GM23338 (cell line): ENCODE data around the gene USP49. TPM values are rescaled to one million over a fixed set of nuclear protein-coding genes. Genes with fewer than 3 reads are reported as not detected.

ENCODE experiments used
- ATAC-seq: fragments of 200-7000 bp; cut with Tn5 transposase; 3 replicates; pipeline ENCODE4 v1.9.1; 2020
- DNase-seq: peaks from one replicate; pipeline ENCODE4 v3.0.0-alpha.2; 2015; ENCODE audit warnings: low spot score
- H2AFZ ChIP-seq: fragments of 200-600 bp; sonication (generic); 2 replicates; pipeline ENCODE4 v1.8.0; 2016; ENCODE audit warnings: antibody characterized with exemption, mild to moderate bottlenecking, moderate library complexity
- H3F3A ChIP-seq: fragments of 200-600 bp; sonication (generic); replicated peaks from 2 replicates; pipeline ENCODE4 v1.8.0; 2017; ENCODE audit warnings: antibody characterized with exemption, mixed run types, low read depth
- H3K27ac ChIP-seq: fragments of 200-600 bp; sonication (generic); 2 replicates; pipeline ENCODE4 v1.6.1; 2016; ENCODE audit warnings: low read depth
- H3K27me3 ChIP-seq: fragments of 200-600 bp; sonication (generic); 2 replicates; pipeline ENCODE4 v1.8.0; 2016; ENCODE audit warnings: mild to moderate bottlenecking, mixed run types, moderate library complexity; ENCODE audit not compliant: insufficient read depth
- H3K36me3 ChIP-seq: fragments of 200-600 bp; sonication (generic); 2 replicates; pipeline ENCODE4 v1.8.0; 2016; ENCODE audit warnings: mild to moderate bottlenecking; ENCODE audit not compliant: insufficient read depth
- H3K4me1 ChIP-seq: fragments of 200-600 bp; sonication (generic); 2 replicates; pipeline ENCODE4 v1.8.0; 2016; ENCODE audit warnings: mild to moderate bottlenecking, moderate library complexity; ENCODE audit not compliant: insufficient read depth
- H3K4me2 ChIP-seq: fragments of 200-600 bp; sonication (generic); 2 replicates; pipeline ENCODE4 v1.7.1; 2017; ENCODE audit warnings: mixed run types
- H3K4me3 ChIP-seq: fragments of 200-600 bp; sonication (generic); 2 replicates; pipeline ENCODE4 v1.6.1; 2016; ENCODE audit warnings: mixed run types
- H3K79me2 ChIP-seq: fragments of 200-600 bp; sonication (generic); replicated peaks from 2 replicates; pipeline ENCODE4 v1.8.0; 2017; ENCODE audit warnings: mild to moderate bottlenecking; ENCODE audit not compliant: insufficient read depth
- H3K9me2 ChIP-seq: fragments of 200-600 bp; sonication (generic); 2 replicates; pipeline ENCODE4 v1.8.0; 2017; ENCODE audit not compliant: insufficient read depth
- H4K20me1 ChIP-seq: fragments of 200-600 bp; sonication (generic); replicated peaks from 2 replicates; pipeline ENCODE4 v1.8.0; 2017; ENCODE audit warnings: mild to moderate bottlenecking; ENCODE audit not compliant: insufficient read depth
- H3K27ac Mint-ChIP-seq: 2 replicates; pipeline ENCODE4 v1.8.0; 2020; ENCODE audit warnings: inconsistent platforms, mild to moderate bottlenecking, moderate library complexity, mixed read lengths
- H3K27me3 Mint-ChIP-seq: 3 replicates; pipeline ENCODE4 v1.8.0; 2022; ENCODE audit warnings: low read depth, mild to moderate bottlenecking, moderate library complexity, mixed read lengths, inconsistent platforms; ENCODE audit not compliant: insufficient read depth, poor library complexity
- H3K36me3 Mint-ChIP-seq: 3 replicates; pipeline ENCODE4 v1.8.0; 2021; ENCODE audit warnings: low read depth, mild to moderate bottlenecking, inconsistent platforms, moderate library complexity, mixed read lengths
- H3K4me1 Mint-ChIP-seq: 3 replicates; pipeline ENCODE4 v1.8.0; 2020; ENCODE audit warnings: mild to moderate bottlenecking, inconsistent platforms, mixed read lengths
- H3K4me3 Mint-ChIP-seq: 3 replicates; pipeline ENCODE4 v1.8.0; 2021; ENCODE audit warnings: moderate library complexity, mild to moderate bottlenecking, inconsistent platforms, mixed read lengths
- H3K9me3 Mint-ChIP-seq: 3 replicates; pipeline ENCODE4 v1.8.0; 2020; ENCODE audit warnings: moderate library complexity, mild to moderate bottlenecking, inconsistent platforms, mixed read lengths
- CREB1 ChIP-seq: fragments of 250-450 bp; sonication (Bioruptor Pico); IDR thresholded peaks from 2 replicates; pipeline ENCODE4 v1.5.0; 2020; ENCODE audit warnings: low read depth, mild to moderate bottlenecking, moderate library complexity
- CTCF ChIP-seq, 2 experiments: fragments of 200-600 bp in 1 of 2; sonication (generic) in 1 of 2; conservative IDR thresholded peaks; 2 replicates each; pipeline versions ENCODE4 v1.5.1 to v1.6.1; 2016 to 2017; ENCODE audit warnings: antibody characterized with exemption in 2 of 2, low read depth in 2 of 2, mild to moderate bottlenecking in 2 of 2, moderate library complexity in 1 of 2
- JUNB ChIP-seq: IDR thresholded peaks from one replicate; pipeline ENCODE4 v1.6.1; 2016; ENCODE audit warnings: antibody characterized with exemption; ENCODE audit not compliant: unreplicated experiment
- STAT1 ChIP-seq: IDR thresholded peaks from one replicate; pipeline ENCODE4 v1.6.1; 2016; ENCODE audit warnings: antibody characterized with exemption; ENCODE audit not compliant: unreplicated experiment
- ZNF114 ChIP-seq: fragments of 250-450 bp; sonication (Bioruptor Pico); IDR thresholded peaks from 2 replicates; pipeline ENCODE4 v1.5.0; 2020; ENCODE audit warnings: mild to moderate bottlenecking, moderate library complexity
- ZNF331 ChIP-seq: fragments of 250-450 bp; sonication (Bioruptor Pico); IDR thresholded peaks from 2 replicates; pipeline ENCODE4 v1.5.0; 2020; ENCODE audit warnings: low read depth, mild to moderate bottlenecking, moderate library complexity
- polyA plus RNA-seq: library from polyadenylated mRNA; unstranded; fragments of >200 nt; fragmentation: Nextera tagmentation; extraction: Ambion mirVana; gene quantifications from 2 replicates; pipeline ENCODE4 v1.2.1, GENCODE V29; 2016
- total RNA-seq: library from RNA; depleted of rRNA; stranded (reverse); fragments of >200 nt; shearing (Covaris generic); gene quantifications from 2 replicates; pipeline ENCODE4 v1.2.3, GENCODE V29; 2014
- TF ChIP-seq, protein P1 (sequence below): IDR thresholded peaks from one replicate; pipeline ENCODE4 v1.6.1; 2018; ENCODE audit warnings: antibody characterized with exemption; ENCODE audit not compliant: unreplicated experiment

Gene USP49
- total and polyA plus RNA-seq, 2 experiments from 2014 or later = 5.9 to 21.5 TPM

DNA sequence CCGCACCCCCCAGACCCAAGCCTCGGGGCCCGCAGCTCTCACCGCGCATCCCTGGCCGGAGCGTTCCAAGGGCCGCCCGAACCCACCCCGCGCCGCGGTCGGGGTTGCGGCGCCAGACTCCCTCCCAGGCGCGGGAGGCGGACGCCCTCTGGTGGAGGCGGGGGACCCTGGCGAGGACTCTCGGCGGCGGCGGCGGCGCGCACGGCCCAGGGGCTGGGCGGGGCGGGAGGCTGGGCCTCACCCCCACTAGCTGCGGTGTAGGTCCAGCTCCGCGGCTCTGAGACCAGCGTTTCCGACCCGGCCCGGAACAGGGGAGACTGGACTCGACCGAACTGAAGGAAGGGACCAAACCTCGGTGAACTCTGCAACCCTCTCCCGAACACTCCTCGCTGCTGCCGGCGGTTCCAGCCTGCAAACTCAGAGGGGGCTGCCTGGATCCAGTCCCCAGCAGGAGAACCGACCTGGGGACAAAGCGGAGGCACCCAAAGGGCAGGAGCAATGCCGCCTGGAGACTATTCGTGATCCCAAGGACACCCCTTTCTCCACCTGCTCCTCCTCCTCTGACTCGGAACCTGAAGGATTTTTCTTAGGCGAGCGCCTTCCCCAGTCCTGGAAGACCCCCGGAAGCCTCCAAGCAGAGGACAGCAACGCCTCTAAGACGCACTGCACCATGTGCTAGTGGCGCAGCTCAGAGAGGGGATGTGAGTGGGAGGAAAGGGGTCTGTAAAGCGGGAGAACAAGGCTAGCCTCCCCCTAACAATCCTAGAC, 108.5 kb downstream of the USP49 start:
- Mint-ChIP-seq H3K36me3 (peaks cover 29% of the 10 kb centered on the region), H3K4me1 (peaks cover 17% of the 10 kb centered on the region), H3K4me3 (peak overlapping the region; percentile 94), H3K27ac (peak overlapping the region; percentile 98), H3K27me3 (peaks cover 51% of the 10 kb centered on the region), H3K9me3 (peaks cover 7% of the 10 kb centered on the region; the same call in 2 of the 3 replicates)
- peak overlapping the region; percentile 100 for H3K4me2 ChIP-seq
- peaks cover 12% of the 10 kb centered on the region; the same call in 1 of the 2 replicates for H3F3A ChIP-seq
- peak overlapping the region; percentile 100 for H3K4me3 ChIP-seq
- 0 out of 2 replicates have a peak overlapping the region, but pooled peaks have one; percentile 82 for H3K27ac ChIP-seq
- H3K4me1 ChIP-seq = peaks cover 15% of the 10 kb centered on the region
- peaks cover 23% of the 10 kb centered on the region; the same call in 1 of the 2 replicates for H3K36me3 ChIP-seq
- no peak for TF ChIP-seq ZNF114 (CRISPR knock-in tag)
- peak; percentile 49 to 87 for TF ChIP-seq CTCF (conservative IDR thresholded peaks at IDR 0.05; ENCODE audit: low read depth in 2 of 2)
- TF ChIP-seq JUNB = no peak
- DNase-seq (peak; percentile 88), ATAC-seq (peak; percentile 87)
- H4K20me1 ChIP-seq = peaks cover 5% of the 10 kb centered on the region; the same call in 1 of the 2 replicates
- H3K79me2 ChIP-seq = peaks cover 22% of the 10 kb centered on the region
- H3K9me2 ChIP-seq = no peaks in the 10 kb centered on the region
- peaks cover 45% of the 10 kb centered on the region for H3K27me3 ChIP-seq
- peak overlapping the region; percentile 94; the same call in 1 of the 2 replicates for H2AFZ ChIP-seq

- Histone ChIP-seq H3K79me2 (peaks cover 22% of the 10 kb centered on the region), H3K4me3 (peak overlapping the region; percentile 100), H3K9me2 (no peaks in the 10 kb centered on the region), H4K20me1 (peaks cover 5% of the 10 kb centered on the region; the same call in 1 of the 2 replicates), H3K36me3 (peaks cover 16% of the 10 kb centered on the region; the same call in 1 of the 2 replicates), H3K4me1 (peaks cover 22% of the 10 kb centered on the region), H3K27ac (no peak overlapping the region), H3F3A (peaks cover 10% of the 10 kb centered on the region; the same call in 1 of the 2 replicates), H3K4me2 (peak overlapping the region; percentile 100), H3K27me3 (peaks cover 53% of the 10 kb centered on the region), H2AFZ (no peak overlapping the region)
- H3K9me3 Mint-ChIP-seq = peaks cover 7% of the 10 kb centered on the region; the same call in 2 of the 3 replicates
- TF ChIP-seq ZNF331 (CRISPR knock-in tag) = no peak
- TF ChIP-seq CREB1 (CRISPR knock-in tag) = no peak
- TF ChIP-seq STAT1 = no peak
- TF ChIP-seq, protein P1, sequence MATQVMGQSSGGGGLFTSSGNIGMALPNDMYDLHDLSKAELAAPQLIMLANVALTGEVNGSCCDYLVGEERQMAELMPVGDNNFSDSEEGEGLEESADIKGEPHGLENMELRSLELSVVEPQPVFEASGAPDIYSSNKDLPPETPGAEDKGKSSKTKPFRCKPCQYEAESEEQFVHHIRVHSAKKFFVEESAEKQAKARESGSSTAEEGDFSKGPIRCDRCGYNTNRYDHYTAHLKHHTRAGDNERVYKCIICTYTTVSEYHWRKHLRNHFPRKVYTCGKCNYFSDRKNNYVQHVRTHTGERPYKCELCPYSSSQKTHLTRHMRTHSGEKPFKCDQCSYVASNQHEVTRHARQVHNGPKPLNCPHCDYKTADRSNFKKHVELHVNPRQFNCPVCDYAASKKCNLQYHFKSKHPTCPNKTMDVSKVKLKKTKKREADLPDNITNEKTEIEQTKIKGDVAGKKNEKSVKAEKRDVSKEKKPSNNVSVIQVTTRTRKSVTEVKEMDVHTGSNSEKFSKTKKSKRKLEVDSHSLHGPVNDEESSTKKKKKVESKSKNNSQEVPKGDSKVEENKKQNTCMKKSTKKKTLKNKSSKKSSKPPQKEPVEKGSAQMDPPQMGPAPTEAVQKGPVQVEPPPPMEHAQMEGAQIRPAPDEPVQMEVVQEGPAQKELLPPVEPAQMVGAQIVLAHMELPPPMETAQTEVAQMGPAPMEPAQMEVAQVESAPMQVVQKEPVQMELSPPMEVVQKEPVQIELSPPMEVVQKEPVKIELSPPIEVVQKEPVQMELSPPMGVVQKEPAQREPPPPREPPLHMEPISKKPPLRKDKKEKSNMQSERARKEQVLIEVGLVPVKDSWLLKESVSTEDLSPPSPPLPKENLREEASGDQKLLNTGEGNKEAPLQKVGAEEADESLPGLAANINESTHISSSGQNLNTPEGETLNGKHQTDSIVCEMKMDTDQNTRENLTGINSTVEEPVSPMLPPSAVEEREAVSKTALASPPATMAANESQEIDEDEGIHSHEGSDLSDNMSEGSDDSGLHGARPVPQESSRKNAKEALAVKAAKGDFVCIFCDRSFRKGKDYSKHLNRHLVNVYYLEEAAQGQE = no peak
- peaks cover 26% of the 10 kb centered on the region for H3K36me3 Mint-ChIP-seq
- H3K27me3 Mint-ChIP-seq = peaks cover 56% of the 10 kb centered on the region
- ATAC-seq (peak; percentile 38), DNase-seq (peak; percentile 57)
- peak overlapping the region; percentile 94 for H3K4me3 Mint-ChIP-seq
- H3K27ac Mint-ChIP-seq = no peak overlapping the region
- H3K4me1 Mint-ChIP-seq = peaks cover 23% of the 10 kb centered on the region
Observed at GRCh38 chr6:41785689-41786450, 109.3 kb downstream of the USP49 start.
